ENCODE data around the gene COPE.
"Not testable (repeated sequence)": the region's sequence is repeated elsewhere in the genome, so short reads cannot be mapped to it uniquely, and the experiment has no call there.

COPE gene

DNA sequence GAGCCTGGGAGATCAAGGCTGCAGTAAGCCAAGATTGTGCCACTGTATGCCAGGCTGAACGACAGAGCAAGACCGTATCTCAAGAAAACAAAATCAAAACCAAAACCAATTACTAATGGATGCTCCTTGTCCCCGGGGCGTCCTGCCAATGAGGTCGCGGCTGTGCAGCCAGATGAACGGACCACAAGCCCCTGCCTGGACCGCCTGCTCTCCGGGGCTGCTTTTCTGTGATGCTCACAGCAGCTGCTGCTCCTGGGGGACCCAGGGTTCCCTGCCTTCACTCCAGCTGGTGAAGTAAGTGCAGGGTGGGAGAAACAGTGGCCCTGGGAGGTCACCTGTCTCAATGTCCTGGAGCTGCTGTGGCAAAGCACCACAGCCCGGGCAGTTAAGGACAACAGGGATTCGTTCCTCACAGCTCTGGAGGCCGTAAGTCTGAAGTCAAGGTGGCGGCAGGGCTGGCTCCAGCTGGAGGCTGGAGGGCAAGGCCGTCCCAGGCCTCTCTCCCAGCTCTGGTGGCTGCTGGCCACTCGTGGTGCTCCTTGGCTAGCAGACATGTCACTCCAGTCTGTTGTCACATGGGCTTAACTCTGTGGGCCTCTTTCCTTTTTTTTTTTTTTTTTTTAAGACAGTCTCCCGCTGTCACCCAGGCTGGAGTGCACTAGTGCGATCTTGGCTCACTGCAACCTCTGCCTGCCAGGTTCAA is 10.1 kb downstream of the COPE start:
- DNase-seq (ENCODE audit: low read depth): no peak

DNA sequence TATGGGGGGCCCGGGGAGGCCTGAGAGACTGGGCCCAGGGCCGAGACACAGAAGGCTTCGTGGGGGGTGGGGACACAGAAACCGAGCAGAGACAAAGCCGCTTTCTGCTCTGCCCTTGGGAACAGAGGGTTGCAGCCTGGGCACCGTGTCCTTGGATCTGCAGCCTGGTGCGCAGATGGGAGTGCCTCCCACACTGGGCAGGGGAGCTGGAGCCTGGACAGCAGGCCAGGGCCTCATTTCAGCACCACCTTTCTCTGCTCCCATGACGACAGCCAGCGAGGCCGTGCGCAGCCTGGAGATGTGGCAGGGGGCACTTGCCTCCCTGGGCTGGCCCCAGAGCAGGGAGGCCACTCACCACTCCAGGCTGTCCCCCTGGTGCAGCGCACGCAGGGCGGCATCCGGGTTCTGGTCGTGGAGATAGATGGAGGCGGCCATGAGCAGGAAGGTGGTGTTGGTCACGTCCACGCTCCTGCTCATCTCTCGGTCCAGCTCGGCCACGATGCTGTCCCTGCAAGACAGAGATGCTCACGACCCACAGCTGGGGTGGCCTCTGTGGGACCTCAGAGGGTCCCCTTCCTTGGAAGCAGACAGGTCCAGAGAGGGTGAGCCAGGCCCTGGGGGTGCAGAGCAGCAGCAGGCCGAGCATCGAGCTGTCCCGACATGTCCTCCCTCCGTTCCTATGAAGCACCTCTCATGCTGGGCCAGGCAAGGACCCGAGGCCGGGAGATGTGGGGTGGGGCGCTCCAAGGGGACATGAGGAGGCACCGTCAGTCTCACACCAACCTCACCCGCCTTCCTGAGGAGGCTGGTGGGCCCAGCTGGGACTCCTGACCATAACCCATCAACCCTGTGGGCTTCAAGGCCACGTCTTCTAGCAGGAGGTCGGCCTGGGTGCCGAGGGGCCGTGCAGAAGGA is 12.3 kb downstream of the COPE start:
- DNase-seq (ENCODE audit: low read depth): no peak

DNA sequence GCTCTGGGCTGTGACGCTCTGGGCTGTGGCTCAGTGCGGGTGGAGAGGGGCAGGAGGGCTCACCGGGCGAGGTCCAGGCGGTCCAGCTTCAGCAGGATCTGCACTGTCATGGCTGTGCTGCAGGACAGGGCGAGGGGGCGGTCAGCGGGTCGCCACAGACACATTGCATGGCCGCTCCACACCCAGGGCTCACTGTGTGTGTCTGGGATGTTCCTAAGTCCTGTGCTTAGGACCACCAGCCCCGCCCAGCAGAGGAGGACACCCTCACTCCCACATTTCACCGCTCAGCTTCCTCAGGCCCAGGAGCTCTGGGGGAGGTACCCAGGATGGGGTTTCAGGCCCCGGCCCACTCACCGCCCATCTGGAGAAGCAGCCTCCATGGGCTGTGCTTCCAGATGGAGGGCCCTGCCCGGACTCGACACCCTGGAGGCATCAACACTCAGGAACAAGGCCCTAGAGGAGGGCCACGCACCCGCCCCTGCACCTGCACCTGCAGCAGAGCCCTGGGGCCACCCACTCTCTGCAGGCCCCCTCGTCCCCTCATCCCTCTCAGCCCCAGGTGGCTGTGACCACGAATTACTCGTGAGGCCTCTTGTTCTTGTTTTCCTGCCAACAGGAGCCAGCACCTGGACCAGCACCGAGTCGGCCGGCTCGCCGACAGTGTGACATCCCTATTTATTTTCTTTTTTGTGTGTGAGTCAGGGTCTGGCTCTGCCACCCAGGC is 13.5 kb downstream of the COPE start:
- DNase-seq (ENCODE audit: low read depth): no peak

DNA sequence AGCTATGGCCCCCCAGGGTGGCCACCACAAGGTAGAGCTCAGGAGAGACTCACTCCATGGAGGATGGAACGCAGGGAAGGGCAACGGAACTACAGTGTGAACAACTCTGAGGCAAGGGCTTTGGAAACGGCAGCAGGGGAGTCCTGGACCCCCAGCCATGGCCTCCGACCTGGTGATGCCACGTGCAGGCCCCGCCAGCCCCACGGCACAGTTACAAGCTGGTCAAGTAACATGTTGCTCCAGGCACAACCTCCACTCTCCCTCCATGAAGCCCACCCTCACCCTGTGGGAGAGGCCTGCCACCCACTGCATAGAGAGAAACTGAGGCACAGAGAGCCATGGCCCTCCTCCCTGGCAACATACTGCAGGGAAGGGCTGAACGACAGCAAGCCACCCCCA is 14.1 kb downstream of the COPE start:
- DNase-seq (ENCODE audit: low read depth): no peak

DNA sequence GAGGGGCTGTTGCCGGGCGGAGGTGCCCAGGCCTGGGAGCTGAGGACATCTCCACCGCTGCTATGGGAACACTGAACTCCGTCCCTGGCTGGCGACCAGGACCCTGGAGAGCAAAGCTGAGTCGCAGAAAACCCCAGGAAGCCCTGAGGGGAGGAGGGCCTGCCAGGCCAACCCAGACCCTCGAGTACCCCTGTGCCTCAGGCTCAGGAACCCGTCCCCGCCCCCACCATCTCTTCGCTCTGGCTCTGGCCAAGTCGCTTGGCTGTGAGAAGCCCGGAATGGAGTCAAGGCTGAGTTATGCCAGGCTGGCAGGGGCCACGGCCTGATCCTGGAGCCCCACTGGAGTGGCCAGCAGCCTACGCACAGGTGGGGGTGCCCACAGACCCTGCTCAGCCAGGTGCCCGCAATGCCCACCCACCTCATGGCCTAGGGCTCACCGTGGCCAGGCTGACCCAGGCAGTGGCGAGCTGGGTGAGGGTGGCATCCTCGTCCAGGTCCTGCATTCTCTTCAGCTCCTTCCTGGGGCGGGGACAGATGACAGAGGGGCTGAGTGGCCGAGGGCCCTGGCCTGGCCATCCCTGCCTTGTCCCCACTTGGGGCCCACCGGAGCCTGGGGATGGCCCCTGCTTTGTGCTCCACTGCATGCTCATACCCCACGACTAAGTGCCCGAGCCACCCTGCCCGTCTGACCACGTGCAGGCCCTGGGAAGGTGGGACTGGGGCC is 14.7 kb downstream of the COPE start:
- no peak for DNase-seq (ENCODE audit: low read depth)

DNA sequence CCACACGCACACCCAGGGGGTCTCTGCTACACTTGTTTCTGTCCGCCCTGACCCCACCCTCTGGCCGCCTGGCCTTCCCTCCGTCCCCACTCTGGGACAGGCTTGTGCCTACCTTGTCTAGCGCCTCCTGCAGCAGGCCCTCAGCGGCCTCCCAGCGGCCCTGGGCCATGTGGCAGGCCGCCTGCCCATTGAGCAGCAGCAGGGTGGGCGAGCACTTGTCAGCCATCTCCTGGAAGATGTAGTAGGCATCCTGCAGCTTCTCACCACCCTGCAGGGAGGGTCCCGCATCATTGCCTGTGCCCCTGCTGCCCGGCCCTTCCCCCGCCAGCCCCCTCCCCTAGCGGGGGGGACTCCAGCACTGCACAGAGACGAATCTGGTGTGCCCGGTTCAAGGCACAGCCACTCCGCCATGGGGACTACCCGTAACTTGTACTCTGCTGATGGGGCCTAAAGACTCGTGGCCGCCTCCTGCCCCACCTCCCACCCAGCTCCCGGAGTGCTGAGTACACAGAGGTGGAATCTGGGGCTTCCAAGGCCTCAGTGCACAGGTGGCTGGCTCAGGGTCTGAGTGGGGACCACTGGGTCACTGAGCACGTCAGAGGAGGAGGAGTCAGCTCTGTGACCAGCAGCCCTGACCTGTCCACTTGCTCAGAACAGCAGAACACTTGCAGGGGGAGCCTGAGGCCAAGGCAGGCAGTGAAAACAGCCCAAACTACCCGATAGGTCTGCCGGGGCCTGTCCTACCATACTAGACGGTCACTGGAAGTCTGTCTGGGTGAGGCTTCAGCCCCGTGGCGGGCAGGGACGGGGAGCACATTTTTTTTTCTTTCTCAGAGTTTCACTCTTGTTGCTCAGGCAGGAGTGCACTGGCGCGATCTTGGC is 15.8 kb downstream of the COPE start:
- no peak for DNase-seq (ENCODE audit: low read depth)

DNA sequence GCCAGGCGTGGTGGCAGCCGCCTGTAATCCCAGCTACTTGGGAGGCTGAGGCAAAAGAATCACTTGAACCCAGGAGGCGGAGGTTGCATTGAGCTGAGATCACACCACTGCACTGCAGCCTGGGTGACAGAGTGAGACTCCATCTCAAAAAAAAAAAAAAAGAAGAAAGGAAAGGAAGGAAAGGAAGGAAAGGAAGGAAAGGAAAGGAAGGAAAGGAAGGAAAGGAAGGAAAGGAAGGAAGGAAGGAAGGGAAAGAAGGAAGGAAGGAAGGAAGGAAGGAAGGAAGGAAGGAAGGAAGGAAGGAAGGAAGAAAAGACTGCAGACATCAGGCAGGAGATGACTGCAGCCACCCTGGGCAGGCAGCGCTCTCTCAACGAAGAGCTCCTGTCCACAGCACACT is 16.7 kb downstream of the COPE start:
- DNase-seq (ENCODE audit: low read depth): not testable (repeated sequence)

DNA sequence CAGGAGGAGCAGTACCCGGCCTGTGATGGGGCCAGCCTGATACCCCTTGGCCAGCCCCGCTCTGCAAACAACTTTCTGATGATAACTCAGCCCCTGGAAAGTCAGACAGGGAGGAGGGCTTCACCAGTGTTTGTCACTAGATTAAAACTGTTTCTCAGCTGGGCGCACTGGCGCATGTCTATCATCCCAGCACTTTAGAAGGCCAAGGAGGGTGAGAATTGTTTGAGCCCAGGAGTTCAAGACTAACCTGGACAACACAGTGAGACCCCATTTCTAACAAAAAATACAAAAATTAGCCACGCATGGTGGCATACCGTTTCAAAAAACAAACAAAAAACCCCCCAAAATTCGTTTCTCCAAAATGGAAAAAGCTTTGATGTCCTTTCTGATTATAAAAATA is 17.7 kb downstream of the COPE start:
- no peak for DNase-seq (ENCODE audit: low read depth)

DNA sequence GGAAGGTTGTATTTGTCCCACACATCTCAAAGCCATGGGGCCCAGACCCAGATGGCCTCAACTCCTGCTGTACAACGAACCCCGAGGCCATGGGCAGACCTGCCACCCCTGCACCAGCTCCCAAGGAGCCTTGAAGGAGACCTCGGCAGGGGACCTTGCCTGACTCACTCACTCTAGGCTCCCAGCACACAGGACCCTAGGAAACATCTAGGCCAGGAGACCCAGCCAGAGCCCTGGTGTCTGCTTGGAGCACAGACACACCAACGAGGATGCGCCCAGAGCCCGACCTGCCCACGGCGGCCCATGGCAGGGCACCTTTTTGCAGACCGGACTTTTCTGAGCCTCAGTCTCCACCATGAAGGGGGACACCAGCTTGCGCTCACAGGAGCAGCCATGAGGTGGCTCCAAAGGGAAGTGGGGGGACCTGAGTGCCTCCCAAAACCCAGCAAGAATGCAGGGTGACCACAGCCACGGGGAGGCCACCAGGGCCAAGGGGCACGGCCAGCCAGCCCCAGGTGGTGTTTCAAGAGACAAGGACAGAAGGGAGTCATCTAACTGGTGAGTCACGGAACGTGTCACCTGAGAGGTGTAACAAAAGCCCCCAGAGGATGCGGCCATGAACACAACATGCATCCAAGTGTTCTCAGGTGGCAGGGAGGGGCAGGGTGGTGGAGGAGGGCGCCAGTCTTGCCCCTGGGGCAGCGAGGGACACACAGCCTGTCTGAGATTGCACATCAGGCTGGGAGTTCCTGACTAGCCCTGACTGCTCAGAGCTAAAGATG is 18.3 kb downstream of the COPE start:
- no peak for DNase-seq (ENCODE audit: low read depth)

DNA sequence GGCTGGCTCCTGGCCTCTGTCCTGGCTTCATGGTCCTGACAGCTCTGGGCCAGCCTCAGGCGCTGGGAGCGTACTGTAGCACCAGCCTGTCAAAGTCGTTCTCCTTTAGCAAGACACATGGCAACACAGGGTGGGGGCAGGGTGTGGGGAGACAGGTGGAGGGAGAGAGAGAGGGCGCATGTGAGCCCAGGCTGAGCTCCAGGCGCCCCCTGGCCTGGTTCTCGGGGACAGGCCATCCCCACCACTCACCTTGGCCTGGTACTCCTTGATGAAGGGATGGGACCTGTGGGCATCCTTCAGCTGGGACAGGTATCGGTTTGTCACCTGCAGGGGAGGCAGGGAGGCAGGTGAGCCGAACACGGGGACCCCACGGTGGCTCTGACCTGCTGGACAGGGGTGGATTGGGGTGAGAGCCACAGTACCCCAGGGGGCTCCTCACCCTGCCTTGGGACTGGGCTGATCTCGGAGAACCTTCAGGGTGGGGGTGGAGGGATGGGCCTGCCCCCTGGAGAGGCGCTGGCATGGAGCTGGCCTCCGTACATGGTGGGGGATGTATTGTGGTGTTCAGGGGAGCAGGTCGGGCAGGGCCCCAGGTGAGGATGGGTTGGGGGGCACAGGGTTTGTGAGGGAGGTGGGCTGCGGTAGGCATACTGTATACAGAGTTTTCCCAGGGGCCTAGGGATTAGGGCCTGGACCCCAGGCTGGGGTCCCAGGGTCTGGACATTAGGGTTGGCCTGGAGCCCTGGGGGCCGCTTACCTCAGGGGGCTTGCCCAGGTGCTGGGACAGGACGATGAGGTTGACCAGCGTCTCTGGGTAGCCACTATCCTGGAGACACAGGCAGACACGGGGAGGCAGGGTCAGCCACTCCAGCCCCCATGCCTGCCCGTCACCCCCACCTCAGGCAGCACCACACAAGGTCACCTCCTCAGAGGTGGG is 19.3 kb downstream of the COPE start:
- DNase-seq (ENCODE audit: low read depth): no peak

DNA sequence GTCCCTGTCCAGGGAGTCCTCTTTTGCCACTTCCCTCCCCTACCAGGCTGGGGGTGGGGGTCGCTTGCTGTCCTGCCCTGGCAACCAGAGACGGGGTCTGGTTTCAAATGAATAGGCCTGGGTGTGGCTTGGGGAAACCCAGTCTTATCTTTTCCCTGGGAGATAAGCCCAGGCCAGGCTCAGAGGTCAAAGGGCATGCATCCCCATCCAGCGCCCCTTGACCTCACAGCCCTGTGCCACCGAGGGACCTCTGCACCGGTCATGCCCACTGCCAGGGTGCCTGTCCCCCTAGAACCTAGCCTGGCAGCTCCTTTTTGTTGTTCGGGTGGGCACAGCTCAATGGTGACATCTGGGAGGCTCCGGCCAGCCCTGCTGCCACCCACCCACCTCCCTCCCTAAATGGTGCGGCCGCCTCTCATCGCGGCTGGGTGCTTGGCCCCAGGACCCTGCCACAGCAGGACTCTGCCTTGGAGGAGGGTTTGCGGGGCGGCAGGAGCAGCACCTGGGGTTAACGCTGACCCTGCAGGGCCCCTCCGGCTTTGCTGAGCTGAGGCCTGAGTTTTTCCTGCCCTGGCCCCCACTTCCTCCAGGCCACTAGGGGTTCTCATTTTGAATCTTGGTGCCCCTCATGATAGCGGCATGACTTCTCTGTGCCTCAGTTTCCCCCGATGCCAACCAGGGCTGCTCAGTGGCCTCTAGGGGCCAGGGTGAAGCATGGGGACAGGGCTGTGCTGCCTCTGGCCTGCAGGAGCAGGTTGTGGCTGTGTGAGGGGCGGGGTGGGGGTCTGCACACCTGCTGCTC is 20.4 kb downstream of the COPE start:
- no peak for DNase-seq (ENCODE audit: low read depth)

DNA sequence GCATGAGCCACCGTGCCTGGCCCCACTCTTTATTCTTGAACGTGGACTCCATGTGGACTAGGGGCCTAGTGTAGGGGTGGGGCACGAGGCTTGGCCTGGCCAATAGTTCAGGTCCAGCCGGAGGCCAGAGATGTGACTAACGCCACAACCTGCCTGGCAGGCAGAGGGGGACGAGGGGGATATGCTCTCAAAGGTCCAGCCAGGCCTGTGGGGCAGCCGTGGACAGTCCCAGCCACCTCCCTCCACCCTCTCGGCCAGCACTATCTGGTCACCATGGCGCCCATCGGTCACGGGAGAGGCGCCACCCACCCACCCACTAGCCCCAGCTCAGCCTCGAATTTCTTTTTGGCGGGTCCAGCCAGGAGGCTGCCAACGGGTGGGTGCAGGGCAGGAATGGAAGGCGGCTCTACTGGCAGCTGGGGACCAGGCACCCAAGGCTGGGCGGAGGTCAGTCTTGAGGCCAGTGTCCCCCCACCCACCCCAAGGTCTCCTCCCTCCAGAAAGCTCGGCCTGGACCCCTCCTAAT is 21.0 kb downstream of the COPE start:
- no peak for DNase-seq (ENCODE audit: low read depth)

DNA sequence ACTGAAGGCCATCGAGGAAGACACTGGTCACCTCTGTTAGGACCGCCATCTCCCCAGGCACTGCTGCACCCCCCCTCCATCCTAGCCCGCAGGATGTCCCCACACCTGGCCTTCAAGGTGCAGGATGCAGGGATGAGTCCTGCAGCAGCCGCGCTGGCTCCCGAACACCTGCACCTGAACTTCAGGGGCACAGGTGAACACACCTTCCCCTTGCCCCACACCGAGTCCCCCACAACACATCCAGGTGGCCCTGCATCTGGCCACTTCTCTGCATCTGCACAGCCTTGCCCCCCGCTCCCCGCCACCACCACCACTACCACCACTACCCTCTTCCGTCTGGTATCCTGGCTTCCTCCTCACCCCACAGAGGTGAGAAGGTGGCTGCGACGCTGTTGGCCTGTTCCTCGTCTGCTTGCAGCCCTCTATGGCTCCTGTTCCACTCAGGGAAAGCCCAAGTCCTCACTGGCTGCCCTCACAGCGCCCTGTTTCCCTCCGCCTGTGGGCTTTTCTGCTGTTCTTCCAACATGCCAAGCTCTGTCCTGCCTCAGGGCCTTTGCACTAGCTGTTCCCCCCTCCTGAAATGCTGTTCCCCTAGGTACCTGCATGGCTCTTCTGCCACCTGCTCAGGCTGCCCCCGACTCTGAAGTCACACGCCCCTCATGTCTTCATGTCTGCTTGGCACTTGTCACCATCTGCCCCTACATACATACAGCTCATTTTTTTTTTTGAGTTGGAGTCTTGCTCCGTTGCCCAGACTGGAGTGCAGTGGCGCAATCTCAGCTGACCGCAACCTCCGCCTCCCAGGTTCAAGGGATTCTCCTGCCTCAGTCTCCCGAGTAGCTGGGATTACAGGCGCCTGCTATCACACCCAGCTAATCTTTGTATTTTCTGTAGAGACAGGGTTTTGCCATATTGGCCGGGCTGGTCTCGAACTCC is 21.8 kb downstream of the COPE start:
- no peak for DNase-seq (ENCODE audit: low read depth)

DNA sequence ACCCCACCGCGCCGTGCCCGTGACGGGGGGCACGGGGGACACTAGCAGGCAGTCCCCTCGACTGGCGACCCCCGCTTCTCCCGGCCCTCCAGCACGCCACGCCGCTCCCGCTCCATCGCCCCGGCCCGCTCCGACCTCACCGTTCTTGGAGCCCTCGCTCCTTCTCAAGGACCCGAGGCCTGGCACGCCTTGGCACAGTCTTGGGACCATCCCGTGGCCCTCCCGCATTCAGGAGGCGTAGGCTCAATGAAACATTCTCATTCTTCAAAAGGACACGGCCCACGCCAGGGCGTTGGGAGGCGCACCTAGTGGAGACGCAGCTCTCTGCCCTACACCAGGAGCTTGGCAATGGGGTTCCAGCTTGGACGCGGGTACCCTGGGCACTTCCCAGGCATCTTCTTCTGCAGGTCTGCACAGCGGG is 22.8 kb downstream of the COPE start:
- no peak for DNase-seq (ENCODE audit: low read depth)

DNA sequence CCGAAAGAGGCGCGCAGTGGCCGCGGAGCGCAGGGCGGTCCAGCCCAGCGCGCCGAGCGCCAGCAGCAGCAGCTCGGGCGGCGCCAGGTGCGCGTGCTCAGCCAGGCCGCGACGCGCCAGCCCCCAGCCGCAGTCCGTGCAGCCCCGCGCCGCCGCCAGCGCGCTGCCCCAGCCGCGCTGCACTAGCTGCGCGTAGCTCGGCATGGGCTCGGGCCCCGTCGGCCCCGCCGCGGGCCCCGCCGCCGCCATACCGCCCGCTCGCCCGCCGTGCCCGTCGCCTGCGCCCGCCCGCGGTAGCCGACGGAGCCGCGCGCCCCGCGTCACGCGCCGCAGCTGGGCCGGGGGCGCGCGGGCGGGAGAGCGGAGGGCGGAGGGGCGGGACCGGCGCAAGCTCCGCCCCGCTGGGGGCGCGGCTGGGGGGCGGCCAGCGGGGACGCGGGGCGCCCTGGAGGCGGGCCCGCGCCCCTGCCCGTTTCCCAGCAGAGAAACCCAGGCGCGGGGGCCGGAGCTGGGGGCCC is 23.3 kb downstream of the COPE start, which contains the start of gene CERS1:
Gene CERS1 (minus strand): TSS at position 335 of the 518 bp plus-strand sequence. CDS start 86 bp downstream, at position 249.
- no peak for DNase-seq (ENCODE audit: low read depth)

DNA sequence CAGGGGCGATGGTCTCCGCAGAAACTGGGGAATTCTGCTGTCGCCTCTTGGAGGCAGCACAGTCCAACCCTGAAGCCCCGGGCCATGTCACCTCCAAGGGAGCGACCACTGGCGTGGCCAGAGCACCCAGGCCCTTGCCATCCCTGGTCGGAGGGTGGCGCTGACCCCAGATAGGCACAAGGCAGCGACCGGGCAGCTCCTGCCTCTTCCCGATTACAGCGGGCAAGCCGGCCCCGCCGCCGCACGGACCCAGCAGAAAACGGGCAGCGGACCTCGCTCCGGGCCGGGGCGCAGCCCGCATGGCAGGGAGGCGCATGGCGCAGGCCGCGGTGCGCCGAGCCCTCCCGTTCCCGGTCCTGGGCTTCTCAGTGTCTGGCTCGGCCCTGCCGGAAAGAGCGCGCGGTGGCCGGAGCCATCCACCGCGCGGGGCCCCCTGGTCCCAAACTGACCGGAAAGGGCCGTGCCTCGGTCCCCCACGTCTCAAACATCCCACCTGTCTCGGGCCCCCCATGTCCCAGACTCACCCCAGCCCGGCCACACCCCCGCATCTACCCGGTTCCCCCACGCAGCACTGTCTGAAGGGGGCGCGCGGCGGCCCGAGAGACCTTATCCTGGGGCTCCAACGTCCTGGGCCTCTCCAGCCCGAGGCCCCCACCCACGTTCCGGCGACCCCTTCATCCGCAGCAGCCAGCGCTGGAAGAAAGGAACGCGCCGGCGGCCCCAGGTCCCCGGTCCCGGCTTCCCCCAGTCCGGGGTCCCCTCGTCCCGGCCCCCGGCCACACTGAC is 24.0 kb downstream of the COPE start:
- no peak for DNase-seq (ENCODE audit: low read depth)

All from activated T-cell treated with anti-CD3 and anti-CD28 coated beads for 48 hours (primary cell).